ENCODE measurements around the gene PASK.

The PASK gene

DNA sequence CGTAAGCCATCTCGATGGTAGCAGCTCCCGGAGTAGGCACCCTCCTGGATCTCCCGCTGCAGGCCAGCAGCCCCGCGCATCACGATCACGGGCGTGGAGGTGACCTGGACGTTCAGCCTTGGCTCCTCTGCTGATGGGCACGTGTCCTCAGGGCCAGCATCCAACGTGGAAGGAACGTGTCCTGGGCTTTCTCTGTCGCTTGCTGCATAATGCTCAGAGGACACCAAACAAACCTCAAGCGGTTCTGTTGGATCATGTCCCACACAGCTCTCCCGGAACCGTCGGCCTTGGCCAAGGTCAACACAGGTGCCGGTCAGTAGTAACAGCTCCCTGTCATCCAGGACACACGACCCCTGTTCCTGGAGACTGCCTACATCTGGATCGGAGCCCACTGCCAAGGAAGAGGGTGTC, 23.1 kb downstream of the PASK start:
- no peak for DNase-seq (ENCODE audit: low read depth)

DNA sequence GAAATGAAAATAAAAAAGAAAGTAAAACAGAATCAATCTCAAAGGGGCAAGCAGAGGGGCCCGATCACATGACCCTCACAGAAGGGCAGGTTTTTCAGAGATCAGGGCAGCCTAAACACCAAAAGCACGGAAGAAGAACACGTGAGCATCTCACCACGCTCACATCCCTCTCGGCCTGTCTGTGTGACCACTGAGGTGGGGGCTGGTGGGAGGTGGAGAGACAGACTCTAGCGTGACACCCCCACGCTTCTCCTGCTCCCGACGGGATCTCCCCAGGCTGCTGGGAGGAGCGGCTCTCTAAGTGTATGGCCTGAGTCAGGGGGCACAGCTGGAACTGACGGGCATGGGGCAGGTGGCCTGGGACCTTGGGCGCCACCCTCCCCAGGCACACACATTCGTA, 23.6 kb downstream of the PASK start:
- no peak for DNase-seq (ENCODE audit: low read depth)

DNA sequence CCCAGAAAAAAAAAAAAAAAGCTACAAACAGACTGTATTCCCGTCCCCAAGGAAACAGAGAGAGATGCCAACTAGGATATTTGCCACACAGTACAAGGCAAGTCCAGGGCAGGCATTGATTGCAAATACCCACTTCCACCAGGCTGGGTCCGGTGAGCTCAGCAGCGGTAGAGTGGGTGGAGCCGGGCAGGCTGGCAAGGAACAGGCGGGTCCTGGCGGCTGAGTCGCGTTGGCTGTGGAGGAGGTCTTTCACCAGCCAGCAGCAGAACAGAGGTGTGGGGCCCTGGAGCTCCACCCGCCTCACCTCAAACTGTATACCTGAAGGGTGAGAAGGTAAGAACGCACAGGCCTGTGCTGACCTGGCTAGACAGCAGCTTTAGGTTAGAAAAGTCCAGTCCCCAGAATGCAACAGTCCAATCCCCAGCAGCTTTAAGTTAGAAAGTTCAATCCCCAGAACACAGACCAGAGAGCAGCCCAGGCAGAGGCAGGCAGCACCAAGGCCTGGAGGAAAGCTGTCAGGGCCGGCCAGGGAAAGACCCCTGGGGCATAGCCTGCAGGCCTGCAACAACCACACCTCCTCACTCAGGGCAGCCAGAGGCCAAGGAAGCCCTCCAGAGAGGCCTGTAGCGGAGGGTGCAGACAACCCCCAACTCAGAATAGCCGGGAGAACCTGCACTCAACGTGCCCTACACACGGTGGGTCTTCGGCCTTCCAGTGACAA, 25.3 kb downstream of the PASK start:
- DNase-seq (ENCODE audit: low read depth): no peak

DNA sequence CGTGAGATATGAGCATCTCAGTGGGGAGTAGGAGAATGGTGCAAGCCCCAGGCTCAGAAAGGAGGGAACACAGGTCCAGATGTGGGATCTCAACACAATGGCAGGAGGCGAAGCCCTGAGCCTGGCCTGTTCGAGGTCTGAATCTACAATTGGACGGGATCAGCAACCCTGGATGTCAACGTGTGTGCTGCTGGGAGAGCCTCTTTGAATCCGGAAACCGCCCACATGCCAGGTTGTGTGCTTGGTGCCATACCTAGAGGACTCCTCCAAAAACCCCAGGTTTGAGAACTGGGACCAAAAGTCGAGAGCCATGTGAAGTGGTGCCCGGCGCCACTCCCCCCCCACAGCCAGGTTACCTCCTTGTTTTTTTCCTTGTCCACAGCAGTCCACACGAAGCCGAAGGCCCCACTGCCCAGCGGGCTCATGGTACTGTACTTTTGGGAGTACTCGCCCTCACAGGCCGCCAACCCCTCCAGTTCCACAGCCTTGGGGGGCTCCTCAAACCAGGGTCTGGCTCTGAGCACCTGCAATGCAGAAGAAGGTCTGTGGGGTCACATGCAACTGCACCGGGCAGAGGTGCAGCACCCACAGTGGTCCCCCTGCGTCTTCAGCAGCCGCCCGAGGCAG, 26.8 kb downstream of the PASK start:
- no peak for DNase-seq (ENCODE audit: low read depth)

DNA sequence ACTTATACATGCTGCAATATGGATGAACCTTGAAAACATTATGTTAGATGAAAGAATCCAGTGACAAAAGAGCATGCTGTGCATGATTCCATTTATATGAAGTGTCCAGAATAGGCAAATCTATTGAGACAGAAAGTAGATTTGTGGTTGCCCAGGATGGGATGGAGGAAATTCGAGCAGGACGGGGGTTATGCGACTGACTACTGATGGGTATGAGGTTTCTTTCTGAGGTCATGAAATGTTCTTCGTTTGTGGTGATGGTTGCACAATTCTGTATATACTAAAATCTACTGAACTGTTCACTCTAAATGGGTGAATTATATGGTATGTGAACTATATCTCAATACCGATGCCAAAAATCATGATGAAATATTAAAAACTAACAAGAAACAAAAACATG, 28.3 kb downstream of the PASK start:
- no peak for DNase-seq (ENCODE audit: low read depth)

DNA sequence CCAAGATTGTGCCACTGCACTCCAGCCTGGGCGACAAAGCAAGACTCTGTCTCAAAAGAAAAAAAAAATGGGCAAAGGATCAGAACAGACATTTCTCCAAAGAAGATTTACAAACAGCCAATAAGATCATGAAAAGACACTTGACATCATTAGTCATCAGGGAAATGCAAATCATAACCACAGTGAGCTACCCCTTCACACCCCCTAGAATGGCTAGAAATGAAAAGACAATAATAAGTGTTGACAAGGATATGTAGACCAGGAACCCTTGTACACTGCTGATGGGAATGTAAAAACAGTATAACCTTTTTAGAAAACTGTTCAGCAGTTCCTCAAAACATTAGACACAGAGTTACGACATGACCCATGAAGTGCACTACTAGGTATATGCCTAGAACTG, 28.8 kb downstream of the PASK start:
- DNase-seq (ENCODE audit: low read depth): no peak

DNA sequence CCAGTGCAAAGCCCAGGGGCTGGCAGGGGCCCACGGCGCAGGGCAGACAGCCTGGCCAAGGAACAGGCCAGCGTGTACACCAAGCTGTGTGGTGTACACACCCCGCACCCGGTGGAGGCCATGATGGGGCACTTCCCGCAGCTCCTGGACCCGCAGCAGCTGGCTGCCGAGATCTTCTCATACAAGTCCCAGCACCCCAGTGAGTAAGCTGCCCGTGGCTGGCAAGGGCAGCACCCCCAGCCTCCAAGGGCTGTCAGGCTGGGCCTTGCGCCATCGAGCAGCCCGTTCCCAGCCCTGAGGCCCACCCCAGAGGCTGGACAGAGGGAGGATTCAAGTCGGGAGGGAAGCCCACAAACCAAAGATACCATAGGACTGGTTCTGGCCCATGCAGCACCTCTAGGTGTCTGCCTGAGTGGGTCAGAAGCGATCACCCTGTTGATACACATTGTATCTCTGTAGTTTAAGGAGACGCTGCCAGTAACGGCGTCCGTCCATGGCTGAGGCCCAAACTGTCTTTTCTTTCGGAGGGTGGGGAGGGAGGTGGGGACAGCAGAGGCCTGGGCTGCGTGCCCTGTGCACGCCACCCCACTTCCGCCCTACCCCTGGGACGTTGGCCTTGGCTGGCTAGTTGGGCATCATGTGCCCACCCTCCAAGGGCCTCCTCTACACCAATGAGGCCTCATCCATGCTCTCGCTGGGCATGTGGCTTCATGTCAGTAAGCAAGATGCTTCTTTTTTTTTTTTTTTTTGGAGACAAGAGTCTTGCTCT, 30.4 kb downstream of the PASK start:
- DNase-seq (ENCODE audit: low read depth): no peak

DNA sequence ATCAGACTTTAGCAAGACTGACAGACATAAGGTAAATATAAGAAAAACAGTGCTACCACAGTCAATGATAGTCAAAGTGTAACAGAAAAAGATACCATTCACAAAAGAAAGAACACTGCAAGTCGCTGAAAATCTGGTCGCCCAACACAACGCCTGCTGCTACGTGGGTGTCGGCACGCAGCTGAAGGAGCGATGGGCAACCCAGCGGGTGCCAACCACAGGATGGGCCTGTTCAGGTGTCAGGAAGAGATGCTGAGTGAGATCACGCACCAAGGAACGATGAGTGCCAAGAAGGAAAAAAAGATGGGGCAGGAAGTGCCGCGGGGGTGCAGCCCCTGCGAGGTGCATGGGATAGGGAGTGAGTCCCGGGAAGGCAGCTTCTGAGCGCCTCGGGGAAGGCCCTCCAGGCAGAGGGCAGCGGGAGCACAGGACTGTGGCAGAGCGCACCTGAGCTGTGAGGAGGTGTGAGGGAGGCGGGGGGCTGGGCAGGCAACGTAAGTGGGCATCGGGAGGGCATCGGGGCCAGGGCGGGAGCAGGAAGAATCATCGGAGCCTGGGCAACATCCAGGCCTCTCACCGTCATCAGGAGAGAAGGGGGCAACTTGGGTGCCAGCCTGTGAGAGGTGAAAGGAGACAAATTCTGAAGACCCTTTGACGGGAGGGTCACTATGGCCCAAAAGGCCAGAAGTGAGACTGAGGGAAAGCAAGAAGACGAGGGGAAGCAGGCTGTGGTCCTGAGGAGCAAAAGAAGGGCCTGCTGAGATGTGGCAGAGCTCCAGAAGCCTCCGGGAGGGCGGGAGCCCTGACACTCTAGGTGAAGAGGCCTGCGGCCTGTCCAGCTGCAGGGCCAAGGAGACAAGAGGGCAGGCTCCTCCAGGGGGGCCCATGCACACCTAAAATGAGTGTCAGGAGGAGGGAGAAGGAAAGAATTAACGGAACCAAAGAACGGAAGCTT, 32.4 kb downstream of the PASK start:
- no peak for DNase-seq (ENCODE audit: low read depth)

DNA sequence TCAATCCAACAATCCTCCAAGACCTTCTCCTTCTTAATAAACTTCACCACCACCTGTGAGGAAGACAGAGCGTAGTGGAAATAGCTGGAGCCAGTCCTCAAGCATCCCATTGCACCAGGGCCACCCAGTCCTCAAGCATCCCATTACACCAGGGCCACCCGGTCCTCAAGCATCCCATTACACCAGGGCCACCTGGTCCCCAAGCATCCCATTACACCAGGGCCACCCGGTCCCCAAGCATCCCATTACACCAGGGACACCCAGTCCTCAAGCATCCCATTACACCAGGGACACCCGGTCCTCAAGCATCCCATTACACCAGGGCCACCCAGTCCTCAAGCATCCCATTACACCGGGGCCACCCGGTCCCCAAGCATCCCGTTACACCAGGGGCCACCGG, 33.9 kb downstream of the PASK start:
- no peak for DNase-seq (ENCODE audit: low read depth)

DNA sequence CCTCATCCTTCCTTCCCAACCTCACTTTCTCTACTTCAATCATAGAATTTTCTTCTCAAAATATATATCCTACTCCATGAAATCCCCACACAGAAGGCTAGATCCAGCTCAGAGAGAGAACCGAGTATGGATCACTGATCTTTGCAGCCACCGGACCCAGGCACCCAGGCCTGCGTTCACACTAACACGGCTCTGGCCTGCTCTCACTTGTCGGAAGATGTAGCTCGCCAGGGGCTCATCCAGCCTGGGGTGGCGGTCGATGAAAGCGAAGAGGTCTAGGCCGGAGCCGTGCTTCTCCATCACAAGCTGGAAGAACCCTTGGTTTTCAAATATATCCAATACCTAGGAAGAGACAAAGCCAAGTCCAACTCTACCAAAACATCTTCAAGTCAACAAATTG, 34.4 kb downstream of the PASK start:
- DNase-seq (ENCODE audit: low read depth): no peak

DNA sequence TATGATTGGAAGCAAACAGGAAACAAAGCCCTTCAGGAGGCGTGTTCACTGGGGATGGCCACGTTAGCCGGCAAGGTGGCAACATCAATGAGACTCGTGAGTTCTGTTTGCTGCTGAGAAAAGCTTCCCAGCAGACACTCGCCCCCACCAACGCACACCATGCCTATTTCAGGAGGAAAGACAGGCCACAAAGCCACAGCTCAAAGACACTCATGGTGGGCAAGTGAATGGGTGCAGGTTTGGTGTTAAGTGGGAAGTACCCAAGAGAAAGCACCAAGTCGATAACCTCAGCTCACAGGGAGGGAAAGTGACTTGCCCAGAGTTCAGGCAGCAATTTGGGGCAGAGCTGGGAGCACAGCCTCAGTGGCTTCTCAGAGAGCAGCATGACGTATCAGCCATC, 36.7 kb downstream of the PASK start:
- DNase-seq (ENCODE audit: low read depth): no peak

DNA sequence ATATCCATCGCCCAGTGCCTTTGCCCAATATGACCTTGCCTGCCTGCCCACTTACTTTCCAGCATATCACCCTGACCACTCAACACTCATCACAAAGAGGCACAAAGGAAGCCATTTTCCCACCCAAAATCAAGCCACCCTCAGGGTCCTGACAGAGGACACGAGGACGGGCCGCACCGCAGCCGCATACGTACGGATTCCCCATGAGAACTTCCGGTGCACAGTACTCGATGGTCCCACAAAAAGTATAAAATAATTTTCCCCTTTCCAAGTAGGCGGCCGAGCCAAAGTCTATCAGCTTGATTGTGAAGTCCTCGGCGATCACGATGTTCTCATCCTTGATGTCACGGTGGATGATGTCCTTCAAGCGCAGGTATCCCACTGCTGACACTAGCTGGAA, 37.2 kb downstream of the PASK start:
- no peak for DNase-seq (ENCODE audit: low read depth)

DNA sequence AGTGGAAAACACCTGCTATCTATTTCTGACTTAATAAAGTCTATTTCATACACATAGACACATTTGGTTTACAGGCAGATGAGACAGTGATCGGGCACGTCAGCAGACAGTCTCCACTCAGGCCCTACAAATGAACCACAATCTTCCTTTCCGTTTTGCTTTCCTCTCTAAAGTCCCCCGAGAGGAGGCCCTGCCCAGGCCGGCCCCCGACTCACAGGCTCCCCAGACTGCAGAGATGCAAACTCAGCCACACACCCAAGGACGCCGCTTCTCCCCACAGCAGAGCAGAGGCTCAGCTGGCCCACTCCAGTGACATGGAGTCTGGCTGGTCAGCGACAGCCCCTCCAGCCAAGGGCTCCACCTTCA, 37.8 kb downstream of the PASK start:
- DNase-seq (ENCODE audit: low read depth): no peak

DNA sequence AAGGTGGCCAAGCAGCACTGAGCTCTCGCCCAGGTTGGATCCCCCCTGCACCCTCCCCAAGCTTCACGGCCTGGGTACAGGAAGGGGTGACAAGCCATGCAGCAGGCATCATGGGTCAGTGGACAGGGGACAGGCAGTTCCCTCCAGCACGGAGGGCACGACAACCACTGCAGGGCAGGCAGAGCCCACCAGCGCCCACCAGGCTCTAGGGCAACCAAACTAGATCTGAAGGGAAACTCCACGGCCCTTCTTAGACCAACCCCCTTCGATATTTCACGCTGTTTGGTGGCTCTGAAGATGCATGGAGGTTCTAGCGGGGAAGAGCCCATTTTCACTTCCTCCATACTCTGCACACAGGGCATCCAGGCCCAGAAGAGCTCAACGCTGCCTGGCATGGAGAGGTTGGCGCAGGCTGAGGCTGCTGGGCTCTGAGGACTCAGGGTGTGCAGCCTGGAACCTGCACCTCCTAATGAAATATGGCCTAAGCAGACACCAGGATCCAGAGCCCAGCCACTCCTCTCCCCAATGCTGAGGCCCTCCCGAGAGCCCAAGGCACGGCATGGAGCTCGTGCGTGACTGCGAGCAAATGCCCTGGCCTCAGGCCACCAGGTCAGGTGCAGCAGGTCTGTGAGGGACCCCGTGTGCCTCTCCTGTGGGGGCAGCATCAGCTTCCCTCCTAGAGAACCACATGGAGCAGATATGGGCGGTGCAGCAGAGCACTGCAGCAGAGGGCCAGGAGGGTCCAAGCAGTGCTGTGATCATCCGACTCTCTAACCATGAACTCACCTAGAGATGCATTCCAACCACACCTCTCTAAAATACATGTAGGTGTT, 38.4 kb downstream of the PASK start:
- no peak for DNase-seq (ENCODE audit: low read depth)

DNA sequence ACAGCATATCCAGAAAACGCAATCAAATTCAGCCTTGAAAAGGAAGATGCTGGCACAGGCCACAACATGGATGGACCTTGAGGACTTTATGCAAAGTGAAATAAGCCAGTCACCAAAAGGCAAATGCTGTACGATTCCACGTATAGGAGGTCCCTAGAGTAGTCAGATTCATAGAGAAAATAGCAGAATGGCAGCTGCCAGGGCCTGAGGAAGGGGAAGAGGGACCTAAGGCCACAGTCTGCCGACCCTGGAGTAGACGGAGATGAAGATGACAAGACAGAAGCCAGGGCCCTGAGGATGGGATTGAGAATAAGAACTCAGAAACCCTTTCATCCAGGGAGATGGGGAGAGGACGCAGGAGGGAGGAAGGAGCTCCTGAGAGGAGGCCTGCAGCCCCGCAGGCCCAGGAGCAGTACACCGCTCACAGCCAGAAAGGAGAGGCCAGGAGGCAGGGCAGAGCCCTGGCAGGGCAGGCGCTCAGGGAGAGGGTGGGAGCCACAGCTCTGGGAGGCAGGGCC, 39.1 kb downstream of the PASK start:
- DNase-seq (ENCODE audit: low read depth): no peak

DNA sequence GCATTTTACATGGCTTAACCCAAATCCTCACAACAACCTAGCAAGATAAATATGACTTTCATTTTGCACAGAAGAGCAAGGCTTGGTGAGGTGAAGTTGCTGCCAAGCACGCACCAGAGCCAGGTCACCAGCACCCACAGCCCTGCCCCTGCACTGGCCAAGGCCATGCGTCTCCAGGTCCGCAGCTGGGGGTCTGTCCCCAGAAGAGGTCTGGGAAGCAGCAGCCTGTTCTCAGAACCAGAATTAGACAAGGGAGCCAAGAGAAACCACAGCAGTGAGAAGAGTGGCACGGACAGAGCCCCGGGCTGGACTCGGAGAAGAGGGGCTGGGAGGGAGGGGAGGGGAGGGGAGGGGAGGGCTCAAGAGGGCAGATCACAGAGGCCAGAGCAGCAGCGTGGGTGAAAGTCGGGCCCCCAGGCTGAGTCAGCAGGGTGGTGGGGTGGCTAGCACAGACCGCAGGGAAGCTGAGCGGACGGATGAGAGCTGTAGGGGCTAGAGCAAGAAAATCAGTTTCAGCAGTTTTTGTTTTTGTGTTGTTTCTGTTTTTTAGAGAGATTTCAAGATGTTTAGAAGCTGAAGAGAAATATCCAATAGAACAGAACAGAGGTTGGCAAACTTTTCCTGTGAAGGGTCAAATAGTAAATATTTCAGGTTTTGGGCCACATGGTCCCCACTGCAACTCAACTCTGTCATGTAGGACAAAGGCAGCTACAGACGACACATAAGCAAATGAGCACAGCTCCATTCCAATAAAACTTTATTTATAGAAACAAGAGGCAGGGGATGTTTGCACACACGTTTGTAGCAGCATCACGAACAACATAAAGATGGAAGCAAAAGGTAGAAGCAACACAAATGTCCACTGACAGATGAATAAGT, 39.8 kb downstream of the PASK start:
- DNase-seq (ENCODE audit: low read depth): no peak

DNA sequence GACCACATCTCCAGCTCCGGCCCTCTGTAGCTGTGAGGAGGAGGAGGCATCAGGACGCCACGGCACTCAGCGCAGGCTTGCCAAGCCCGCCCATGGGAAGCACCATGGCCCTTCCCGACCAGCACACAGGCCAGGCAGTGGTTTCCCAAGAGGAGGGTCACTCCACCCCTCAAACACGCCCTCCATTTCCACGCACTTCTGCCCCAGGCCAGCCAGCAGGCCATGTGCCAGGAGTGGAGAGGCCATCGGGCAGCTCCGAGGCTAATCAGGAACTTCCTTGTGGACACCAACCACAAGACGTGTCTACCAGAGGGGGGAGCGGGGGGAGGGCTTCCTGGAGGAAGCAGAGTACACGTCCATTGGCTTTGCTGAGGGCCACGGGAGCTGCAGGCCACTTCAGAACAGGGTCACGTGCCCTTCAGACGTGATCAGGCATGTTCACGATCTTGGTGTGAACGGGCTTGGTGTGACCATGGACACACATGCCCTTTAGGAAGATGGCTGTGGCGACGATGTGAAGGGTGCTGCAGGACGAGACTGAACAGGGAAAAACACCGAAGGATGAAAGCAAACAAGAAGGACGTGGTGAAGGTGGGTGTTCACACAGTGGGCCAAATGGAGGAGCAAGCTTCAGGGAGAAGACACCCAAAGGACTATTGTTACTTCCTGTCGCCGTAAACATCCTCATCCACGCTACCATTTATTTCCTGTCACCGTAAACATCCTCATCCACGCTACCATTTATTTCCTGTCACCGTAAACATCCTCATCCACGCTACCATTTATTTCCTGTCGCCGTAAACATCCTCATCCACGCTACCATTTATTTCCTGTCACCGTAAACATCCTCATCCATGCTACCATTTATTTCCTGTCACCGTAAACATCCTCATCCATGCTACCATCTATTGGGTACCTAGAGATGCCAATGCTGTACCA, 40.7 kb downstream of the PASK start:
- no peak for DNase-seq (ENCODE audit: low read depth)

DNA sequence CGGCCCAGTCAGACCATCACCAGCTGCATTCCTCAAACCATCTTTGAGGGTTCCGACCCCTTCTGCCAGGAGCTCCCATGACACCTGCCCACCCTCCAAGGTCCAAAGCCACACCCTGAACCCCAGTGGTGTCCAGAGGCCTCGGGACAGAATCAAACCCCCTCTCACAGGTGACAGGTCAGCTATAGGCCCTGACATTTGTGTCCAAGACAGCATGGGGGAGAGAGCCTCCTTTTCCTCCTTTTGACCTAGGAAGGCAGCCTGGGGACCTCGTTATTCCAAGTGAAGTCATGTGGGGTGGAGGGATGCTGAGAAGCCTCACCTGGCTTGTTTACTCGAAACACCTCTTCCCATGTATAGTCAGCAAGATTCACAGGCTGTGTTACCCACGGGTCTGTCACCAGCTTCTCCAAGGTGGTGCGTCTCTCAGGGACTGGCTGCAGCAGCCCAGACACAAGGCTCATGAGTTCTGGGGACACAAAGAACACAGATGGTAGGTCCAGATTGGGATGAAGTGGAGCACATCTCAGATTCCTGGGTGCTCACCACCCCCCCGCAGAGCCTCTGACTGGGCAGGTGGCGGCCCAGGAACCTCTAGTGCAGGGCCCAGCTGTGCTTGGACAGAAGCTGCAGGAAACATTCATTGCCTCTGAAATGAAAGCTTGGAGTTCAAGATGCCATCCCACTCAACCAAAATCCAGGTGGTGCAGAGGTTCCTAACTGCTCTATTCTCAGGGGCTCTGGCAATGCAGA, 42.1 kb downstream of the PASK start:
- DNase-seq (ENCODE audit: low read depth): no peak
